ENCODE data around the gene KDM4F.
A peak's percentile ranks its signal among the peaks of the same experiment; 100 is the strongest.

Gene KDM4F

DNA sequence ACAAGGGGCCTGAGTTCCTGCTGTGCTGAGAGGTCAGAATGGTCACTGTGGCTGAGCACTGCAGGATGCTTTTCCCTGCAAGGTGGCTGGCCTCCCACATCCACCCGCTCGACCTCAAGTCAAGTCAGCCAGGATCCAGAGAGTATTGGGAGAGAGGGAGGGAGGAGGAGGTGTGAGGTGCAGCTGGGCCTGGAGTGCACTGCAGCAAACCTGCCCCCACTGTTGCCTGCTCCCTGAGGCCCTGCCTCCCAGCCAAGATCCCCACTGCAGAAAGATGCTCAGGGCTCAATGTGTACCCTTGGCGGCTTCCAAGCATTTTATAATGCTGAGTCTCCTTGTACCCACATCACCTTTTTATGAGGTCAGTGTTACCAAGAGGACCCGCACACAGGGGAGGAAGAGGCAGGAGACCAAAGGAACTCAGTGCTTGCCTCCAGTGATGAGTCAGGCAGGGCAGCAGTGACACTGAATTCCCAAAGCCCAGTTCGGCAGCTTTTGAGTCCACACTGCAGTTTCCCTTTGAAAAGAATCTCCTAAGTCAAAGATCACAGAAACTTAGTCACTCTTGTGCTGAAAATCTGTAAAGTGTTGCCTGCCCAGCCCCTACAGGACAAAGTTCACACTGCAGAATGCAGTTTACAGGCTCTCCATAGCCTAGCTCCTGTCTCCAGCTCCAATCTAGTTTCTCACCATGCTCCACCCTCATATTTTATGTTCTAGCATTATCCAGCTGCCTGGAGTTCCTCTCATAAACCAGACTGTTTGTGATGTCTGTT lies 43.5 kb downstream of the KDM4F start:
- DNase-seq: no peak

DNA sequence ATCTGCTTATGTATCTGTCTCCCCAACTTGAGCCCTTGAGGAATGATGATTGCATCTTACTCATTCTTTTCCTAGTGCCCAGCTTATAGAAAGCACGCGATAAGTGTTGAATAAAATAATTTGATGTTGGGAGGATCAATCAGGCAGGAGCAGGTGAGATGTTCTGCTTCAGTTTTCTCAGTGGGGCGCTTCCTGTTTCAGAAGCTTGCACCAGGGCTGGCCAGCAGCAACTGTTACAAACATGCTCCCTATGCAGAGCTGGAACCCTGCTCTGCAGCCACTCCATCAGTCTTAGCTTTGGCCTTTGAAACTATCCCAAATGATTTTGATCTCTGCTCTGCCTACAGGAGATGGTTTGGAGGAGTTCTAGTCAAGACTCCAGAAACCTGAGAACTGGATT lies 44.3 kb downstream of the KDM4F start:
- DNase-seq: no peak

DNA sequence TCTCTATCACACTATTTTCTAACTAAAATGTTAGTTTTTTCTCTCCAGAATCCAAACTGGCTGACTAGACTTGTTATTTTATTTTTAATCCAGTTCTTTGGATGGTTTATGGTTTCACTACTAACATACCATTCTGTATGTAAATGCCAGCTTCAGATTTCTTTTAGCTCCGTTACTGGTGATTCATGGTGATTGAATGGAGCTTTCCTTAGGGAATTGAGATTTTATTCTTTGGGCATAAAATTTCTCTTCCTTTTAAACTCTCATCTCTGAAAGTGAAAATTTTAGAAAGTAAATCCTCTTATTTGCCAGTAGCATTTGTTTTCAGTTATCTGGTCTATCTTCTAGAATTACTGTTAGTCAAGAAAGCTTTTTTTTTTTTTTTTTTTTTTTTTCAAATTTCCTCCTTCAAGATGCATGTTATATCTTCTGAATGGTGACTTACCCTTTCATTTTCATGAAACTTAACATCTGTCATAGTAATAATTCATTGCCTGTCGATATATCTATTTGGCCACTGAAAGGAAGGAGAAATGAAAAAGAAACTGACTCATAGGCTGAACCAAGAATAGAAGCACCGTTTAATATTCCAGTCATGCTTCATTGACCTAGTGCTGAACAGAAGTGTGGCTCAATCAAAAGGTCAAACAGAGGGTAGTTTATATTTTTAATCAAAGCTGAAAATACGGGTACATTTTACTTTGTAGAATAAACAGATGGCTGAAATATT lies 46.8 kb downstream of the KDM4F start:
- peak in 1 of 2 donors; percentile 72 for DNase-seq

DNA sequence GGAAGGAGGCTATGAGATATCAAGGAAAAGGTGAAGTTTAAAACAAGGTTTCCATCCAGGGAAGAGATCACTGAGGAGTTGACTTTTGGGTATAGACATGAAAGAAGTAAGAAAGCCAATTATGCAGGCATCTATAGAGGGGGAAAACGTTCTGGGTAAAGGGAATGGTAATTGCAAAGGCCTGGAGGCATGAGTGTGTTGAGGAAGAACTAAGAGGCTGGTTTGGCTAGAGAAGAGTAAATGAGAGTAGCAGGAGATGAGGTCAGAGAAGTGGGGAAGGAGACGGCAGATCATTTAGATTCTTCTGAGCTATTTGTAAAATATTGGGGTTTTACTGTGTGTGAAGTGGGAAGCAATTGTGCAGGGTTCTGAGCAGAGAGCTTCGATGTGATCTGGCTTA lies 48.0 kb downstream of the KDM4F start:
- no peak for DNase-seq

DNA sequence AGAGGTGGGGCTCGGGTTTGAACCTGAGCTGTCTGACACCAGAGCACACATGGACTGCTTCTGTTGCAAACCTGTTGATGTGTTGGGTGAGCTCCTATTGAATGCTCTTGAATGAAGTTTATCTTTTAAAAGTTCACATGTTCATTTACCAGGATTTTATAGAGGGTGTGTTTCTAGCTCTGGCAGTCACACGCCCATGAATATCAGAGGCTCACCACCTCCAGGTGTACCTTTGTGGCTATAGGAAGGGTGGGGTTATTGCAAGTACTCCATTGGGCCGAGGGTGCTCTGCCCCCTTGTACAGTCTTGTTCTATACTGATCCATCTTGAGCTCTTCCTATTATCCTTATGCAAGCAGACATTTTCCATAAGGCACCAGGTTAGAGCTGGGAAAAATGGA lies 49.6 kb downstream of the KDM4F start:
- DNase-seq: no peak

DNA sequence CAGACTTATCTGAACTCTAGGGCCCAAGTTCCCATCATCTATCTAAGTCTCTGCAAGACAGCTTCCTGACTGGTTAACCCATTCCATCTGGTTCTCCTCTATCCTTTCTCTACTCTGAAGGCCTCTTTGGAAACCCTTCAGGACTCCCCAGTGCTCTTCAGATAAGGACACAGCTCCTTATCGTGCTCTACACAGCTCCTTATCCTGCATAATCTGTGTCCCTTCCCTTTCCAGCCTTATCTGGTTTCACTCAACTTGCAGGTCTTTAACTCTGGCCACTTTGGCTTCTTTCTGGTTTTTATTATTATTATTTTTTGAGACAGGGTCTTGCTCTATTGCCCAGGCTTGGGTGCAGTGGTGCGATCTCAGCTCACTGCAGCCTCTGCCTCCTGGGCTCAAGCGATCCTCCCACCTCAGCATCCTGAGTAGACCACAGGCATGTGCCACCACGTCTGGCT lies 51.0 kb downstream of the KDM4F start:
- DNase-seq: no peak

Measured in bone marrow (tissue), 2 donors.